Calu3 (cell line): ENCODE measurements around the gene WNK2. TPM values are rescaled to one million over a fixed set of nuclear protein-coding genes. Genes with fewer than 3 reads are reported as not detected.

Experiments
- BruUV-seq: library from RNA; stranded (reverse); fragments of 400-500 nt; replicated peaks from 2 replicates; lab custom pipeline; 2021; lab: Mats Ljungman, UMichigan
- CTCF ChIA-PET: fragments of 300-600 bp; sonication (Branson Sonifier 250); formaldehyde crosslinking; loops from one replicate; lab custom pipeline; 2022; ENCODE audit warnings: antibody characterized with exemption; lab: Charles Lee
- DNase-seq: peaks from one replicate; pipeline ENCODE4 v3.0.0; 2022
- H3K27ac Mint-ChIP-seq: one replicate; pipeline ENCODE4 v1.8.0; 2022; ENCODE audit warnings: mixed read lengths; ENCODE audit not compliant: unreplicated experiment
- H3K27me3 Mint-ChIP-seq: one replicate; pipeline ENCODE4 v1.8.0; 2022; ENCODE audit warnings: mixed read lengths; ENCODE audit not compliant: unreplicated experiment
- H3K36me3 Mint-ChIP-seq: one replicate; pipeline ENCODE4 v1.8.0; 2022; ENCODE audit warnings: mild to moderate bottlenecking, moderate library complexity, mixed read lengths; ENCODE audit not compliant: insufficient read depth, unreplicated experiment
- H3K4me1 Mint-ChIP-seq: one replicate; pipeline ENCODE4 v1.8.0; 2022; ENCODE audit warnings: mild to moderate bottlenecking, low read depth, mixed read lengths; ENCODE audit not compliant: unreplicated experiment
- H3K4me3 Mint-ChIP-seq: one replicate; pipeline ENCODE4 v1.8.0; 2022; ENCODE audit warnings: mild to moderate bottlenecking, low read depth, moderate library complexity, mixed read lengths; ENCODE audit not compliant: unreplicated experiment
- H3K9me3 Mint-ChIP-seq: one replicate; pipeline ENCODE4 v1.8.0; 2022; ENCODE audit warnings: low read depth, mixed read lengths; ENCODE audit not compliant: unreplicated experiment
- intact Hi-C: fragments of 100-400 bp; cut with micrococcal nuclease; formaldehyde crosslinking; loops from one replicate; pipeline ENCODE4 v1.10.0; 2022; ENCODE audit not compliant: unreplicated experiment
- total RNA-seq: library from RNA; stranded (reverse); gene quantifications from 2 replicates; pipeline ENCODE4 v1.2.3, GENCODE V29; 2022
- TF ChIP-seq, protein P1 (sequence below): fragments of 200-600 bp; IDR thresholded peaks from one replicate; pipeline ENCODE4 v1.8.0; 2022; ENCODE audit warnings: antibody characterized with exemption; ENCODE audit not compliant: unreplicated experiment

The WNK2 gene
- total RNA-seq, 1 experiment from 2014 or later = 85.7 TPM

DNA sequence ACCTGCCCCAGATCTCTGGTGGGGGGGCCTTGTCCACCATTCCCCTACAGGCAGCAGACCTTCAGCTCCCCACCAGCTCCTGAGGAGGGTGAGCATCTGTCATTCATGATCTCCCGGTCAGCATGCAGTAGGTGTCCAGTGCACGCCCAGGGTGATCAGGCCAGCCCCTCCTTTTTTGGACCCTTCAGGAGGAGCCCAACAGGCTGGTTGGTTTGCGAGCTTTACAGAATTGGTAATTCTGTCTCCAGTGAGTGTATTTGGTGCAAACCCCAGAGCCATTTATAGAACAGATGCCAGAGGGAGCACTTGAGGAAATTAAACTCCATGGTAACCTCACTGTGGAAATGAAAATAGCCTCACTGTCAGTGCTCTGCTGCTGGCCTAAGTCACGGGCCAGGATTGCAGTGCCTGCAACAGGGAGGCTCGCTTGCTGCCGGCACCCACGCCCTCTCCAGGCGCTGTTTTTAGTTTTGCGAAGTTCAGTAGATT, 23.4 kb downstream of the WNK2 start:
- H3K9me3 Mint-ChIP-seq = peaks cover 7% of the 10 kb centered on the region
- peaks cover 27% of the 10 kb centered on the region for H3K36me3 Mint-ChIP-seq
- H3K4me1 Mint-ChIP-seq = peaks cover 36% of the 10 kb centered on the region
- no peaks in the 10 kb centered on the region for H3K27me3 Mint-ChIP-seq
- no peak for DNase-seq
- intact Hi-C loops = no loop called here
- CTCF ChIA-PET = no interaction called here
- TF ChIP-seq, protein P1, sequence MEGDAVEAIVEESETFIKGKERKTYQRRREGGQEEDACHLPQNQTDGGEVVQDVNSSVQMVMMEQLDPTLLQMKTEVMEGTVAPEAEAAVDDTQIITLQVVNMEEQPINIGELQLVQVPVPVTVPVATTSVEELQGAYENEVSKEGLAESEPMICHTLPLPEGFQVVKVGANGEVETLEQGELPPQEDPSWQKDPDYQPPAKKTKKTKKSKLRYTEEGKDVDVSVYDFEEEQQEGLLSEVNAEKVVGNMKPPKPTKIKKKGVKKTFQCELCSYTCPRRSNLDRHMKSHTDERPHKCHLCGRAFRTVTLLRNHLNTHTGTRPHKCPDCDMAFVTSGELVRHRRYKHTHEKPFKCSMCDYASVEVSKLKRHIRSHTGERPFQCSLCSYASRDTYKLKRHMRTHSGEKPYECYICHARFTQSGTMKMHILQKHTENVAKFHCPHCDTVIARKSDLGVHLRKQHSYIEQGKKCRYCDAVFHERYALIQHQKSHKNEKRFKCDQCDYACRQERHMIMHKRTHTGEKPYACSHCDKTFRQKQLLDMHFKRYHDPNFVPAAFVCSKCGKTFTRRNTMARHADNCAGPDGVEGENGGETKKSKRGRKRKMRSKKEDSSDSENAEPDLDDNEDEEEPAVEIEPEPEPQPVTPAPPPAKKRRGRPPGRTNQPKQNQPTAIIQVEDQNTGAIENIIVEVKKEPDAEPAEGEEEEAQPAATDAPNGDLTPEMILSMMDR = no peak
- no peak overlapping the region for H3K4me3 Mint-ChIP-seq
- H3K27ac Mint-ChIP-seq = no peak overlapping the region
- no TSS peak for BruUV-seq

DNA sequence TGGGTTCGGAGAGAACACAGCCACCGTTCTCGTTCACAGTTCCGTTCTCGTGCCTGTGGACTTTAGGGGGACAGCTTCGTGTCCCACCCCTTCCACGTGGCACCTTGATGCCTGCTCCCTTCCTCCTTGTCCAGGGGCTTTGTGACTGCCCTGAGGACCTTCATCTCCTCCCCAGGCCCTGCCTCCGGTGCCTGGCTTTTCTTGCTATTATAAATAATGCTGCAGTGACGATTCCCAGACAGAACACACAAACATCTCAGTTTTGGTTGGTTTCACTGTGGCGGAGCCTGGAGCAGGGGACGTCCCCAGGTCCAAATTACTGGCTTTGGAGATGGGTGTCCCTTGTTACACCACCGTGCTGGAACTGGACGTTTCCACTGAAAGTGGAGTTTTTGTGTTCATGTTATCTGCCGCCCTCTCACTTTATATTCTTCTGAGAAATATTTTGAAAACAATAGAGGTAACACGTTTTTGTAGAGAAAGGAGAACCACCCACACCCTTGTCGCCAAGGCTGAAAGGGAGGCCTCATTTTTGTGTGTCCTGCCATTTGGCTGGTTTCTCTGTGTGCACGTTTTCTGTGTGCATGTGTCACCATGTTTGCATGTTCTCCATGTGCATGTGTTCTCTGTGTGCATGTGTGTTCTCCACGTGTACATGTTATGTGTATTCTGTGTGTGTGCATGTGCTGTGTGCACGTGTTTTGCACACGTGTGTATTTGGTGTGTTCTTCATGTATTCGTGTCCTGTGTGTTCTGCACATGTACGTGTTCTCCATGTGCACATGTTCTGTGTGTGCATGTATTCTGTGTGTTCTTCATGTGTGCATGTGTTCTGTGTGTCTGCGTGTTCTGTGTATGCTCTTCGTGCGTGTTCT, 24.2 kb downstream of the WNK2 start:
- CTCF ChIA-PET = no interaction called here
- peaks cover 20% of the 10 kb centered on the region for H3K36me3 Mint-ChIP-seq
- intact Hi-C loops = no loop called here
- DNase-seq = no peak
- no peak overlapping the region for H3K27ac Mint-ChIP-seq
- TF ChIP-seq, protein P1 = no peak
- BruUV-seq = no TSS peak
- no peak overlapping the region for H3K4me3 Mint-ChIP-seq
- H3K4me1 Mint-ChIP-seq = peaks cover 32% of the 10 kb centered on the region
- peaks cover 7% of the 10 kb centered on the region for H3K9me3 Mint-ChIP-seq
- no peaks in the 10 kb centered on the region for H3K27me3 Mint-ChIP-seq

DNA sequence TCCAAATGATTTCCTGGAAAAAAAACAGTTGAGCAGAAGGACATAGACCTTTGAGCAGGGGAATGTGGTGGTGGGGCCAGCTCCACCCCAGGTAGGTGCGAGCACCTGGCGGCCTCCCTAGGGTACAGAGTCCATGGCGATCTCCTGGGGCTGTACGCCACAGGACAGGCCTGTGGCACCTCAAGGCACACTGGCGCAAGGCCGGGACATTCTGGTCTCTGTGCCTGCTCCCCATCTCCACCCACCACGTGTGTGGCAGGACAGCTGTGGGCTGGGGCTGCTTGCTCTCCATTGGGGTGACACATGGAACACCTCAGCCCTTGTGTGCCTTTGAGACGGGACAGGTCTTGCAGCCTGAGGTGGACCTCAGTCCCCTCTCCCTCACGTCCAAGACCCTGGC, 25.2 kb downstream of the WNK2 start:
- no TSS peak for BruUV-seq
- Mint-ChIP-seq H3K27me3 (no peaks in the 10 kb centered on the region), H3K4me1 (peaks cover 22% of the 10 kb centered on the region), H3K9me3 (peaks cover 7% of the 10 kb centered on the region), H3K36me3 (peaks cover 15% of the 10 kb centered on the region), H3K4me3 (no peak overlapping the region), H3K27ac (no peak overlapping the region)
- TF ChIP-seq, protein P1 = no peak
- intact Hi-C loops = no loop called here
- no peak for DNase-seq
- CTCF ChIA-PET = no interaction called here

DNA sequence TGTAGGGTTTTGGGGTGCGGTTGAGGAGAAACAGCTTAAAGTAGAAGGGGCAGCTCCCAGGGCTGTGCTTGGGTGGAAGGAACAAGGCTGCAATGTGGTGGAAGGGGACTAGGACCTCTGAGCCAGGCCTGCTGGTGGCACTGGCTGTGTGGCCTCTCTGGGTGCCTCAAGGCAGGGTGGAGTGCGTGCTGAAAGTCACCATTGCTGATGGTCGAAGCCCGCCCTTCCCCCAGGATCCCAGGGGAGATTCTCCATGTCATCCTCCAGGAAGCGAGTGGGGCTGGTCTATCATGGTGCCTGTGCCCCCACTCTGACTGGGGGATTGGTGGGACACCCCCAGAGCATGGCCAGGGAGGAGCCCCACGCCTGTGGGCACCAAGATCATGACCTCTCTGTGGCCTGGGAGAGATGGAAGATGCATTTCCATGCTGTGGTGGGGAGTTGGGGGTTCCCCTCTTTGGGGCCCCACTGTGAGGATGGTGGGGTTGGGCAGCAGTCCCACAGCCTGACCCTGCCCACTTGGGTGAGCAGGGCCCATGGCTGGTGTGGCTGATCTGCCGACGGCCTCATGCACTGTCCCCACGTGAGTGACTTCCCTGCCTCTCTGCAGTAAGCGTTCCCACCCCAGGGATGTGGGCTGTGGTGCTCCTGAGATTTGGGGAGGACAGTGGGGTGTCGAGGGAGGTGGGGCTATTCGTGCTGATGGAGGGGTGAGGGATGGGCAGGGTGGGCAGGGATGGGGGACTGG, 25.8 kb downstream of the WNK2 start:
- no TSS peak for BruUV-seq
- no peaks in the 10 kb centered on the region for H3K27me3 Mint-ChIP-seq
- H3K4me3 Mint-ChIP-seq = no peak overlapping the region
- no peak overlapping the region for H3K27ac Mint-ChIP-seq
- CTCF ChIA-PET = no interaction called here
- H3K36me3 Mint-ChIP-seq = peaks cover 13% of the 10 kb centered on the region
- peaks cover 7% of the 10 kb centered on the region for H3K9me3 Mint-ChIP-seq
- TF ChIP-seq, protein P1 = no peak
- intact Hi-C loops = no loop called here
- no peak for DNase-seq
- peaks cover 15% of the 10 kb centered on the region for H3K4me1 Mint-ChIP-seq
